Neural progenitor cell (in vitro differentiated cells): ENCODE data around the gene DEFB129.

Source experiments
- CTCF ChIP-seq: fragments of 200-600 bp; sonication (generic); IDR thresholded peaks from 2 replicates; pipeline ENCODE4 v1.5.1; 2017; ENCODE audit warnings: antibody characterized with exemption, mild to moderate bottlenecking
- EZH2 ChIP-seq: fragments of 200-600 bp; sonication (generic); IDR thresholded peaks from 2 replicates; pipeline ENCODE4 v1.6.1; 2017; ENCODE audit warnings: antibody characterized with exemption, mild to moderate bottlenecking, moderate library complexity
- EZH2phosphoT487 ChIP-seq: fragments of 200-600 bp; sonication (generic); IDR thresholded peaks from 2 replicates; pipeline ENCODE4 v1.6.1; 2017; ENCODE audit warnings: antibody characterized with exemption

- no peak for TF ChIP-seq CTCF
- no peak for TF ChIP-seq EZH2
- no peak for TF ChIP-seq EZH2phosphoT487
Observed at GRCh38 chr20:221258-221830, 5.7 kb upstream of the DEFB129 start.
